ENCODE results near the gene EXOSC3.

Gene EXOSC3

DNA sequence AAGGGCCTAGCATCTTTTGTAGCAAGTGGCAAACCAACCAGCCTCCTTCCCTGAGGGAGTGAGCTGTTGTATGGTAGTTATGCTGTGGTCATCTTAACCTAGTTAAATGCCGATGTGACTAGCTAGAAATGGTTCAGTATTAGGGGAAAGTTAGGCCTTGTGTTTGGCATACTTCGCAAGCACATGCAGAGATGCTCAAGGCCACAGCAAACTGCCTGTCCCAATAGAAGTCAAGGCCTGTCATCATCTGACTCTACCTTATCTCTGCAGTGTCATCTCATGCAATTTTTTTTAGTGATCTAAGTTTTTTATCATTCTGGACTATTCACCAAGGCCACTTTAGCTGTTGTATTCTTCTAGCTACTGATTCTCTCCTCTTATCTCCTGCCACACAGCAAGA lies 5.2 kb upstream of the EXOSC3 start:
- Histone ChIP-seq H3K9me3 (ENCODE audit: insufficient read depth, low read length) (no peaks in the 10 kb centered on the region), H3K9ac (ENCODE audit: insufficient read length, low read depth) (no peak overlapping the region), H3K36me3 (ENCODE audit: insufficient read depth, insufficient read length, low read length) (no peaks in the 10 kb centered on the region), H3K4me3 (ENCODE audit: insufficient read length, low read depth) (no peak overlapping the region), H3K27me3 (ENCODE audit: insufficient read depth, insufficient read length) (no peaks in the 10 kb centered on the region), H3K4me1 (ENCODE audit: insufficient read depth, insufficient read length) (no peaks in the 10 kb centered on the region)
- no peak for DNase-seq (ENCODE audit: low read depth, low spot score)
- no peak for TF ChIP-seq SUZ12 (IDR thresholded peaks at IDR 0.05; ENCODE audit: extremely low read depth, insufficient read depth, insufficient read length)
- no peak for TF ChIP-seq ZNF274 (IDR thresholded peaks at IDR 0.05; ENCODE audit: low read depth, low read length)
- TF ChIP-seq YY1 (IDR thresholded peaks at IDR 0.05; ENCODE audit: insufficient read depth, insufficient read length), result no peak

DNA sequence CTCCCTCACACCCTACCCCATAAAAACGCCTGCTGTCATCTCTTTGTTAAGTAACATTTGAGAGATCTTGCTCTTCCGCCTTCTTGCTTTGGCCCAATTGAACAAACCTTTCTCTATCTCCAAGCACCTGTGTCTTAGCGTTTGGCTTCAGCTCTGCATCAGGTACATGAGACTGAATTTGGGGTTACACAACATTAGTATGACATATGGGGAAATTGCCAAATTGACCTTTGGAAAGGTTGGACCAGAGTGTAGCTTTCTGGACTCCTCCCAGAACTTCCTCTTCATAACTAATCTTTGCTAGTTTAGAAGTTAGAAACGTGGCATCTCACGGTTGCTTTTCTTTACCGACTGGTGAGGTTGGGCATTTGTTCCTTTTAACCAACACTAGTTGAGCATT lies 3.5 kb upstream of the EXOSC3 start:
- no peak for TF ChIP-seq ZNF274 (IDR thresholded peaks at IDR 0.05; ENCODE audit: low read depth, low read length)
- no peak for TF ChIP-seq SUZ12 (IDR thresholded peaks at IDR 0.05; ENCODE audit: extremely low read depth, insufficient read depth, insufficient read length)
- TF ChIP-seq YY1 (IDR thresholded peaks at IDR 0.05; ENCODE audit: insufficient read depth, insufficient read length), result no peak
- H3K9ac ChIP-seq (ENCODE audit: insufficient read length, low read depth), result no peak overlapping the region
- peaks cover 10% of the 10 kb centered on the region for H3K36me3 ChIP-seq (ENCODE audit: insufficient read depth, insufficient read length, low read length)
- H3K4me3 ChIP-seq (ENCODE audit: insufficient read length, low read depth), result no peak overlapping the region
- no peak for DNase-seq (ENCODE audit: low read depth, low spot score)
- no peaks in the 10 kb centered on the region for H3K9me3 ChIP-seq (ENCODE audit: insufficient read depth, low read length)
- H3K27me3 ChIP-seq (ENCODE audit: insufficient read depth, insufficient read length), result no peaks in the 10 kb centered on the region
- no peaks in the 10 kb centered on the region for H3K4me1 ChIP-seq (ENCODE audit: insufficient read depth, insufficient read length)

DNA sequence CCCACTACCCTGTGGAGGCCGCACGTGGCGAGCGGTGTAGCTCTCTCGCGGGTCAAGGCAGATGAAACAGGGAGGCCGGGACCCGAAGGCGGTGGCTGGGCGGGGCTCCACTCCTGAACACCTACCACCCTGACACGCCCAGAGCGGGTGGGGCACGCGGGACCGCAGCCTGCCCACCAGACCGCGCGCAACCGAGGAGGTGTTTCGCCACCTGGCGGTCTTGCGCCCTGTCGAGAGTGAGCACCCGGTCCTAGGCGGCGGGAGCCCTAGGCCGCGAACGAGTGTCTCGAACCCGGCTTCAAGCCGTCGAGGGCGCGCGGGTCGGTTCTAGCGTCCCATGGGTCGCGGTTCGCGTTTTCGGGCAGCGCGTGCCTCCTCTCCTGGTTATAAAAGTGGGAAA lies 2.2 kb upstream of the EXOSC3 start:
- no peak overlapping the region for H3K9ac ChIP-seq (ENCODE audit: insufficient read length, low read depth)
- no peaks in the 10 kb centered on the region for H3K9me3 ChIP-seq (ENCODE audit: insufficient read depth, low read length)
- DNase-seq (ENCODE audit: low read depth, low spot score), result no peak
- H3K4me3 ChIP-seq (ENCODE audit: insufficient read length, low read depth), result no peak overlapping the region
- TF ChIP-seq YY1 (IDR thresholded peaks at IDR 0.05; ENCODE audit: insufficient read depth, insufficient read length) (no peak), ZNF274 (IDR thresholded peaks at IDR 0.05; ENCODE audit: low read depth, low read length) (no peak), SUZ12 (IDR thresholded peaks at IDR 0.05; ENCODE audit: extremely low read depth, insufficient read depth, insufficient read length) (no peak)
- H3K27me3 ChIP-seq (ENCODE audit: insufficient read depth, insufficient read length), result no peaks in the 10 kb centered on the region
- H3K4me1 ChIP-seq (ENCODE audit: insufficient read depth, insufficient read length), result no peaks in the 10 kb centered on the region
- peaks cover 22% of the 10 kb centered on the region for H3K36me3 ChIP-seq (ENCODE audit: insufficient read depth, insufficient read length, low read length)

DNA sequence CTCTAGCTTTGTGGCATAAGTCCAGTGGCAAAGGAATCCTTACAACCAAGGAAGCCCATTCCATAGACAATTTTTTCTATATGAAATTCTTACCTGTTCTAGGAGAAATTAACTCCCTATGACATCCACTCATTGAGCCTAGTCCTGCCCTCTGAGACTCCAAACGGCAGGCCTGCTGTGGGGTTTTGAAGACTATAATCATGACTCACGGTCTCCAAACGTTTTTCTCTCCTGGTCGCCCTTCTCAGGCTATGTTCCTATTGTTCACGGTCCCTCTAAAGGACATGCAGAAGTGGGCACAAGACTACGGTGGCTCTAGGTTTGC lies 611 bp downstream of the EXOSC3 start:
- Histone ChIP-seq H3K36me3 (ENCODE audit: insufficient read depth, insufficient read length, low read length) (peaks cover 50% of the 10 kb centered on the region), H3K4me1 (ENCODE audit: insufficient read depth, insufficient read length) (no peaks in the 10 kb centered on the region), H3K4me3 (ENCODE audit: insufficient read length, low read depth) (peak overlapping the region; percentile 99), H3K9ac (ENCODE audit: insufficient read length, low read depth) (peak overlapping the region; percentile 99), H3K27me3 (ENCODE audit: insufficient read depth, insufficient read length) (no peaks in the 10 kb centered on the region), H3K9me3 (ENCODE audit: insufficient read depth, low read length) (no peaks in the 10 kb centered on the region)
- no peak for TF ChIP-seq YY1 (IDR thresholded peaks at IDR 0.05; ENCODE audit: insufficient read depth, insufficient read length)
- no peak for TF ChIP-seq SUZ12 (IDR thresholded peaks at IDR 0.05; ENCODE audit: extremely low read depth, insufficient read depth, insufficient read length)
- no peak for TF ChIP-seq ZNF274 (IDR thresholded peaks at IDR 0.05; ENCODE audit: low read depth, low read length)
- DNase-seq (ENCODE audit: low read depth, low spot score), result no peak

DNA sequence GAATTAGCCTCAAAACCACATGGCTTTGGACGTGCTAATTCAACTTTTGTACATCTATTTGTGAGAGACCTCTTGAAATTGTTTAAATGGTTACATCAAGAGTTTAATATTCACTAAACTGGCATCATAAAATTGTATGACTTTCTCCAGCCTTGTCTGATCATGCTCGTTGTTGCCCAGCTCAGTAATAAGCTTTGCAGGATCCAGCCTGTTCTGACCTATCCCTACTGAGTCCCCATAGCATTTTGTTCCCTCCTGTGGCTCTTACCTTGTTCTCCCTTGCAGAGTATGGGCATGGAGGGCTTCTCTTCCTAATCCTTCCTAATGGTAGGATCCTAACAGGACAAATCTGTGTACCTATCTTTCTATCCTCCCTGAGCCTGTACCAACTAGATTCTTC lies 6.3 kb downstream of the EXOSC3 start:
- no peak for TF ChIP-seq SUZ12 (IDR thresholded peaks at IDR 0.05; ENCODE audit: extremely low read depth, insufficient read depth, insufficient read length)
- TF ChIP-seq ZNF274 (IDR thresholded peaks at IDR 0.05; ENCODE audit: low read depth, low read length), result no peak
- TF ChIP-seq YY1 (IDR thresholded peaks at IDR 0.05; ENCODE audit: insufficient read depth, insufficient read length), result no peak
- no peaks in the 10 kb centered on the region for H3K27me3 ChIP-seq (ENCODE audit: insufficient read depth, insufficient read length)
- no peaks in the 10 kb centered on the region for H3K9me3 ChIP-seq (ENCODE audit: insufficient read depth, low read length)
- H3K9ac ChIP-seq (ENCODE audit: insufficient read length, low read depth), result no peak overlapping the region
- no peak for DNase-seq (ENCODE audit: low read depth, low spot score)
- H3K4me1 ChIP-seq (ENCODE audit: insufficient read depth, insufficient read length), result no peaks in the 10 kb centered on the region
- peaks cover 91% of the 10 kb centered on the region for H3K36me3 ChIP-seq (ENCODE audit: insufficient read depth, insufficient read length, low read length)
- H3K4me3 ChIP-seq (ENCODE audit: insufficient read length, low read depth), result no peak overlapping the region

DNA sequence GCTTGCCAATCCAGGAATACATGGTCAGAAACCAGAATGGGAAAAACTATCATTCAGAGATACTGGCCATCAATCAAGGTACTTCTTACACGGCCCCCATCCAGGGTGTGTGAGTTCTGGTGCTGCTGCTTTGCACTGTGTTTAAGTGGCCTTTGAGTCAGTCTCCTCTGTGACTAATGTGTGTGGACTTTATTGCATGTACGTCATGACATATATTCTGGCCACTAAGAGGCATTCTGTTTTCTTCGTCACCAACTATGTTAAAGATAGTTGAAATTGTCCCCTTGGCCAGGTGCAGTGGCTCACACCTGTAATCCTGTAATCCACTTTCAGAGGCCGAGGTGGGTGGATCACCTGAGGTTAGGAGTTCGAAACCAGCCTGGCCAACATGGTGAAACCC lies 8.5 kb downstream of the EXOSC3 start:
- DNase-seq (ENCODE audit: low read depth, low spot score), result no peak
- H3K36me3 ChIP-seq (ENCODE audit: insufficient read depth, insufficient read length, low read length), result peaks cover 88% of the 10 kb centered on the region
- TF ChIP-seq YY1 (IDR thresholded peaks at IDR 0.05; ENCODE audit: insufficient read depth, insufficient read length) (no peak), ZNF274 (IDR thresholded peaks at IDR 0.05; ENCODE audit: low read depth, low read length) (no peak), SUZ12 (IDR thresholded peaks at IDR 0.05; ENCODE audit: extremely low read depth, insufficient read depth, insufficient read length) (no peak)

DNA sequence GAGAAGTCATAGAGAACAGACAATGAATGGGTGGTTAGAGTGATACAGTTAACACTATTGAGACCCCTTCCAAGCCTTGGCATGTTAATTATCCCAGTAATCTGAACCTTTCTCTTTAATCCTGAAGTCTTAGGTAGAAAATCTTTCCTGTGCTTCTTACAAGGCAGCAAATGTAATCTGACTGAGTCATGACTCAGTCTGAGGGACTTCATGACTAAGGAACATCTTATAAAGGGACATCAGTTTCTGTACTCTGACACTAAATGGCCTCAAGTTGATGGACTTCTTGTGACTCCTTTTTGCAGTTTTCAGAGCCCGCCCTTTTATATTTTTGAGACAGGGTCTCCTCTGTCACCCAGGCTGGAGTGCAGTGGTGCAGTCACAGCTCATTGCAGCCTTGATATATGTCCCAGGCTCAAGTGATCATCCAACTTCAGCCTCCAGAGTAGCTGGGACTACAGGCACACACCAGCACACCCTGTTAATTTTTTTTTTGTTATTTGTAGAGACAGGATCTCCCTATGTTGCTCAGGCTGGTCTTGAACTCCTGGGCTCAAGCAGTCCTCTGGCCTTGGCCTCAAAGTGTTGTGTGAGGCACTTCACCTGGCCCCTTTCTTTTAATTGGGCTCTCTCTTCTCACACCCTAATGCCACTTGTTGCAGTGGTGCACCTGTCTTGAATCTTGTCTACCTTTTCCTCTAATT lies 9.5 kb downstream of the EXOSC3 start:
- Histone ChIP-seq H3K9me3 (ENCODE audit: insufficient read depth, low read length) (no peaks in the 10 kb centered on the region), H3K4me1 (ENCODE audit: insufficient read depth, insufficient read length) (no peaks in the 10 kb centered on the region), H3K9ac (ENCODE audit: insufficient read length, low read depth) (no peak overlapping the region), H3K36me3 (ENCODE audit: insufficient read depth, insufficient read length, low read length) (peaks cover 84% of the 10 kb centered on the region), H3K4me3 (ENCODE audit: insufficient read length, low read depth) (no peak overlapping the region), H3K27me3 (ENCODE audit: insufficient read depth, insufficient read length) (no peaks in the 10 kb centered on the region)
- no peak for DNase-seq (ENCODE audit: low read depth, low spot score)
- TF ChIP-seq YY1 (IDR thresholded peaks at IDR 0.05; ENCODE audit: insufficient read depth, insufficient read length) (no peak), SUZ12 (IDR thresholded peaks at IDR 0.05; ENCODE audit: extremely low read depth, insufficient read depth, insufficient read length) (no peak), ZNF274 (IDR thresholded peaks at IDR 0.05; ENCODE audit: low read depth, low read length) (no peak)

More for the DNA sequence above, 8.5 kb downstream of the EXOSC3 start:
- H3K9me3 ChIP-seq (ENCODE audit: insufficient read depth, low read length), result no peaks in the 10 kb centered on the region
- H3K27me3 ChIP-seq (ENCODE audit: insufficient read depth, insufficient read length), result no peaks in the 10 kb centered on the region
- H3K4me3 ChIP-seq (ENCODE audit: insufficient read length, low read depth), result no peak overlapping the region
- H3K9ac ChIP-seq (ENCODE audit: insufficient read length, low read depth), result no peak overlapping the region
- no peaks in the 10 kb centered on the region for H3K4me1 ChIP-seq (ENCODE audit: insufficient read depth, insufficient read length)
